HAP-1 (cell line): ENCODE results near the gene PRM2.
"Not testable (repeated sequence)": the region's sequence is repeated elsewhere in the genome, so short reads cannot be mapped to it uniquely, and the experiment has no call there.

ENCODE experiments used
- DNase-seq, 2 experiments: peaks; one replicate each; pipeline ENCODE4 v3.0.0-alpha.2; 2016 to 2020; ENCODE audit warnings: low spot score in 2 of 2
- H3K27me3 ChIP-seq: fragments of 250-450 bp; sonication (Bioruptor Pico); 2 replicates; pipeline ENCODE4 v1.5.1; 2020; ENCODE audit warnings: low read depth, mild to moderate bottlenecking, moderate library complexity
- H3K36me3 ChIP-seq: fragments of 250-450 bp; sonication (Bioruptor Pico); replicated peaks from 2 replicates; pipeline ENCODE4 v1.5.1; 2020; ENCODE audit warnings: mild to moderate bottlenecking
- H3K4me1 ChIP-seq: fragments of 250-450 bp; sonication (Bioruptor Pico); 2 replicates; pipeline ENCODE4 v1.5.1; 2020; ENCODE audit warnings: mild to moderate bottlenecking
- H3K4me3 ChIP-seq: fragments of 250-450 bp; sonication (Bioruptor Pico); 2 replicates; pipeline ENCODE4 v1.5.1; 2020; ENCODE audit warnings: mild to moderate bottlenecking, moderate library complexity
- H3K9me3 ChIP-seq: fragments of 250-450 bp; sonication (Bioruptor Pico); 2 replicates; pipeline ENCODE4 v1.5.1; 2020; ENCODE audit warnings: mild to moderate bottlenecking, moderate library complexity
- in situ Hi-C: fragments of 300-500 bp; cut with MboI; formaldehyde crosslinking; loops from 3 replicates; pipeline ENCODE4 v1.14.3; 2020; ENCODE audit warnings: low sequenced_read_pairs, inconsistent platforms, mixed read lengths

Gene PRM2

DNA sequence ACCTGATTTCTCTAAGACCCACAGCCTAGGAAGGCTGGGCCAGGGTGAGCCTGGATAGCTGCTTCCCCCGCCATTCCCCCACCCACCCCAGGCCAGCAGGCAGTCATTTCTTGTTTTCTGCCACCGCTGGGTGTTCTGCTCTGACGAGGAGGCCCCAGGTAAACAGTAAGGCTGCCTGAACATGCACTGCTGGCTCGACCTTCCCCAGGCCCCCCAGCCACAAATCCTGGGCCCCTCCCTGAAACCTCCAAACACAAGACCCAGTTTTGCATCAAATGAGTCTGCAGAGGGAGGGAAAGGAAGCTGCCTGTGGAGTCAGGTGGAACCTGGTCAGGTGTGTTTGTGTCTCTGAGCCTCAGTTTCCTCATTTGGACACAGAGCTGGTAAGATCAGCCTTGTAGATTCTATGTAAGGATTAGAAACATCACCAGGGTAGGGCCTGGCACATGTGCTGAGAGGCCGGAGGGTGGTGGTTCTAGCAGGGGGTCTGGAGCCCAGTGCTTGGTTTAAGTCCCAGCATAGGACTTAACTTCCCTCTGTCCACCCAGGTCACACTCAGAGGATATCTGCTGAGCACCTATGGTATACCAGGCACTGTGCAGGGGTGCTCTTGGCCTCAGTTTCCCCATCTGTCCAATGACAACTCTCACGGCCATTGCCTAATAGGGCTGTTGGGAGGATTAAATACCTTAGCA, 23.7 kb upstream of the PRM2 start:
- Histone ChIP-seq H3K4me1 (peaks cover 5% of the 10 kb centered on the region), H3K9me3 (no peaks in the 10 kb centered on the region)
- in situ Hi-C loops, result no loop called here

DNA sequence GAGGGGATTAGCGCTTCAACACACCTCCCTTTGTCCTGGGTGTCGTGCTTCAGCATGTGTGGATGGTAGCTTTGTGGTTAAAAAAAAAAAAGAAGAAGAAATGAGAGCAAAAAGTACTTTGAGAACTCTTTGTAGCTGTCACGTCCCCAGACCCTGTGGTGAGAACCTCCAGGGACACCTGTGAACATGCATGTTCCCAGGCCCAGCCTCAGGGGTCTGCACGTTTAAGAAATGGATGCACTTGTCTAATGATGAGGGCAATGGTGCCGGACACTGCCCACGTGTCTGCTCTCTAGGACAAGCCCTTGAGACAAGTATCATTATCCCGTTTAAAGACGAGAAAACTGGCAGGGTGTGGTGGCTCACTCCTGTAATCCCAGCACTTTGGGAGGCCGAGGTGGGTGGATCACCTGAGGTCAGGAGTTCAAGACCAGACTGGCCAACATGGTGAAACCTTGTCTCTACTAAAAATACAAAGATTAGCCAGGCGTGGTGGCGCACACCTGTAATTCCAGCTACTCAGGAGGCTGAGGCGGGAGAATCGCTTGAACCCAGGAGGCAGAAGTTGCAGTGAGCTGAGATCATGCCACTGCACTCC, 22.8 kb upstream of the PRM2 start:
- H3K4me1 ChIP-seq, in situ Hi-C loops, H3K9me3 ChIP-seq, H3K4me3 ChIP-seq, H3K36me3 ChIP-seq, H3K27me3 ChIP-seq: not testable (repeated sequence)
- peak in 1 of 2 experiments; percentile 36 for DNase-seq

More for the DNA sequence above, 23.7 kb upstream of the PRM2 start:
- no peaks in the 10 kb centered on the region for H3K36me3 ChIP-seq
- DNase-seq, result no peak
- H3K4me3 ChIP-seq, result no peak overlapping the region
- no peaks in the 10 kb centered on the region for H3K27me3 ChIP-seq

DNA sequence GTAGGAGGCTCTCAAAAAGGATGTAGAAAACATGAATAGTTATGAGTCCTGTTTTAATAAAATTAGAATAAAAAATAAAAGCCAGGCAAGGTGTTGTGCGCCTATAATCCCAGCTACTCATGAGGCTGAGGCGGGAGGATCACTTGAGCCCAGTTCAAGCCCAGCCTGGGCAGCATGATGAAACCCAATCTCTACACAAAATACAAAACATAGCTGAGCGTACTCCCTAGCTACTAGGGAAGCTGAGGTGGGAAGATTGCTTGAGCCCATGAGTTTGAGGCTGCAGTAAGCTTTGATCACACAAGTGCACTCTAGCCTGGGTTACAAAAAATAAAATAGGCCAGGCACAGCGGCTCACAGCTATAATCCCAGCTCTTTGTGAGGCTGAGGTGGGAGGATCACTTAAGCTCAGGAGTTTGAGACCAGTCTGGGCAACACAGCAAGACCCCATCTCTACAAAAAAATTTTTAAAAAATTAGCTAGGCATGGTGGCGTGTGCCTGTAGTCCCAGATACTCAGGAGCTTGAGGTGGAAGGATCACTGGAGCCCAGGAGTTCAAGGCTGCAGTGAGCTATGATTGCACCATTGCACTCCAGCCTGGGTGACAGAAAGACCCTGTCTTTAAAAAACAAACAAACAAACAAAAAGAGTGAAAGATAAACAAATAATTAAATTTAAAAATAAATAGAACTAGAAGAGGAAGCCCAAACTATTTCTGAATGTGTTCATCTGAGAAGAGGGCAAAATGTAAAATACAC, 22.0 kb upstream of the PRM2 start:
- in situ Hi-C loops, result no loop called here
- Histone ChIP-seq H3K4me3 (no peak overlapping the region), H3K9me3 (no peaks in the 10 kb centered on the region), H3K36me3 (no peaks in the 10 kb centered on the region), H3K4me1 (peaks cover 5% of the 10 kb centered on the region), H3K27me3 (no peaks in the 10 kb centered on the region)
- no peak for DNase-seq

DNA sequence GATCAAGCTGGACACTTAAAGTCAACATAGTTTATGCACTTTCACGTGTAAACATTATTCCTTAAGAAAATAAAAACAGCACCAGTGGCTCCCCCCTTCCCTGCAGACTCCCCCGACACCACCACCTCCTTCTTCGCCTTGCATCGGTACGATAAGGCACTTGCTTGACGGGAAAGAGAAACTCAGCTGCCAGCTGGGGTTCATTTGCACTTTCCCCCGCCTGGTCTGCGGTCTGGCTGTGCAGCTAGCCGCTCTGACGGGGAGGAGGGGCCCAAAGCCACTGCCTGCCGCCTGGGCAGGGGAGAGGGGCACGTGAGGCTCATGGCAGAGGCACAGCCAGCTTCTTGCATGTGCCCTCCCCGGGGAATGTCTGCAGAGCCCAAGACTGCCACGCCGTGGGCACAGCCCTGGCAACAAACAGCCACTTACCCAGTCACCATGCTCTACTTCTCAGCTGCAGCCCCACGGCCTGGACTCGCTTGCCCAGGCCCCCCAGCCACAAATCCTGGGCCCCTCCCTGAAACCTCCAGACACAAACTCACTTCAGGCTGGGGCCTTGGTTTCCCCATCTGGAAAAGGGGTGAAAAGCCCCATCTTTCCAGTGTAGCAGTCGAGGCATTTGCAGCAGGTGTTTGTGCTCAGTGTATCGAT, 21.3 kb upstream of the PRM2 start:
- Histone ChIP-seq H3K4me3 (no peak overlapping the region), H3K36me3 (no peaks in the 10 kb centered on the region), H3K4me1 (peaks cover 5% of the 10 kb centered on the region), H3K27me3 (no peaks in the 10 kb centered on the region), H3K9me3 (no peaks in the 10 kb centered on the region)
- in situ Hi-C loops, result no loop called here
- DNase-seq, result peak in 1 of 2 experiments; percentile 25

DNA sequence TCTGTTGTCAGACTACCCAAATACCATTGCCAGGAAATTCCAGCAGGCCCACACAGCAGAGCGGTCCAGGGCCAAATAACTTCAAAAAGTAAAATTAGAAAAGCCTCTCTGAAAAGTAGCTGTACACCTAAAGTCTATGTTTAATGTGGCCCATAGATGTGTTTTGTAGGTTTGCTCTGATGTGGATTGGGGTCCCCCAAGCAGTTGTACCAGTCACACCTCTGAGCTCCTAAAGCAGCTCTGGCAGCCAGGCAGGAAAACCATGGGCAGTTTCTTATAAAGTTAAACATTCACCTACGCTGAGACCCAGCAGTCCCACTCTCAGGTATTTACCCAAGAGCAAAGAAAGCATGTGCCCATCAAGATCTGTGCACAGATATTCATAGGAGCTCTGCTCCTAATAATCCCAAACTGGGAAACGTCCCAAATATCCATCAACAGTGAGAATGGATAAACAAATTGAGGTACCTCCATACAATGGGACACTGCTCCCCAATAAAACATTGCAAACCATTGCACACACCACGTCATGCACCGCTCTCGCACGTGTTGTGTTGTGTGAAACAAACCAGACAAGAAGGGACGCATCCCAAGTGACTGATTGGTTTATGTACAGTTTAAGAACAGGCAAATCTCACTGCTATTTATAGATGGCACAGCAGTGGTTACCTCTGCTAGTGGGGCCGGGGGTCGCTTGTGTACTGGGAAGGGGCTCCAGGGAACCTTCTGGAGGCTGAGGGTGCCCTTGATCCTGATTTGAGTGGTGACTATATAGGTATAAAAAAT, 20.6 kb upstream of the PRM2 start:
- H3K9me3 ChIP-seq, result no peaks in the 10 kb centered on the region
- H3K36me3 ChIP-seq, result no peaks in the 10 kb centered on the region
- no peaks in the 10 kb centered on the region for H3K27me3 ChIP-seq
- H3K4me3 ChIP-seq, result no peak overlapping the region
- DNase-seq, result no peak
- peaks cover 5% of the 10 kb centered on the region for H3K4me1 ChIP-seq
- in situ Hi-C loops, result no loop called here

DNA sequence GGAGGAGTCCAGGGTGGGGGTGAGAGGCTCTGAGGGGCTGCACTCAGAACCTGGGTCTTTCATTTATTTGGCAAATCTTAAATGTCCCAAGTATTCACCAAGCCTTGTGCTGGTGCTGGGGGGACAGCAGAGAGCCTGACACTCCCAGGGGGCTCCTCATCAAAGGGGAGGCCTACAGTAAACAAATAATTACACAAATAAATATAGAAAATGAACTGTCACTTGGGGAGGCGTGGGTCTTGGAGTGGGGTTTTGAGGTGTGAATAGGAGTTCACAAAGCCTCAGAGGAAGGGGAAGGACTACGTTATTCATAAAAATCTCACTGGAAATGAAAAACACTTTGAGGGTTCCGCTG, 20.0 kb upstream of the PRM2 start:
- Histone ChIP-seq H3K4me1 (peaks cover 5% of the 10 kb centered on the region), H3K9me3 (no peaks in the 10 kb centered on the region), H3K4me3 (no peak overlapping the region), H3K27me3 (no peaks in the 10 kb centered on the region), H3K36me3 (no peaks in the 10 kb centered on the region)
- no peak for DNase-seq
- in situ Hi-C loops, result no loop called here

DNA sequence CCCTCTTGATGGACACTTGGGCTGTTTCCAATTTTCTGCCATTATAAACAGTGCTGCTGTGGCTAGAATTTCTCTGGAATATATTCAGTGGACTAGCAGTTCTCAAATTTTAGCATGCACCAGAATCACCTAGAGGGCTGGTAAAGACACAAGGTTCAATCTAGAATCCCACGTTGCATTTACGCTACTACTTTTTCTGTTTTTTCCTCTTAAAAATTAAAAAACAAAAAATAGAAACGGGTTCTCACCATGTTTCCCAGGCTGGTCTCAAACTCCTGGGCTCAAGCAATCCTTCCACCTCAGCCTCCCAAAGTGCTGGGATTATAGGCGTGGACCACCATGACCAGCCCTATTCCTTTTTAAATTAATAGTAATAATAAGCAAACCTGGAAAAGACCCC, 19.4 kb upstream of the PRM2 start:
- no peaks in the 10 kb centered on the region for H3K27me3 ChIP-seq
- peaks cover 5% of the 10 kb centered on the region for H3K4me1 ChIP-seq
- H3K36me3 ChIP-seq, result no peaks in the 10 kb centered on the region
- in situ Hi-C loops, result no loop called here
- DNase-seq, result no peak
- no peak overlapping the region for H3K4me3 ChIP-seq
- H3K9me3 ChIP-seq, result no peaks in the 10 kb centered on the region

DNA sequence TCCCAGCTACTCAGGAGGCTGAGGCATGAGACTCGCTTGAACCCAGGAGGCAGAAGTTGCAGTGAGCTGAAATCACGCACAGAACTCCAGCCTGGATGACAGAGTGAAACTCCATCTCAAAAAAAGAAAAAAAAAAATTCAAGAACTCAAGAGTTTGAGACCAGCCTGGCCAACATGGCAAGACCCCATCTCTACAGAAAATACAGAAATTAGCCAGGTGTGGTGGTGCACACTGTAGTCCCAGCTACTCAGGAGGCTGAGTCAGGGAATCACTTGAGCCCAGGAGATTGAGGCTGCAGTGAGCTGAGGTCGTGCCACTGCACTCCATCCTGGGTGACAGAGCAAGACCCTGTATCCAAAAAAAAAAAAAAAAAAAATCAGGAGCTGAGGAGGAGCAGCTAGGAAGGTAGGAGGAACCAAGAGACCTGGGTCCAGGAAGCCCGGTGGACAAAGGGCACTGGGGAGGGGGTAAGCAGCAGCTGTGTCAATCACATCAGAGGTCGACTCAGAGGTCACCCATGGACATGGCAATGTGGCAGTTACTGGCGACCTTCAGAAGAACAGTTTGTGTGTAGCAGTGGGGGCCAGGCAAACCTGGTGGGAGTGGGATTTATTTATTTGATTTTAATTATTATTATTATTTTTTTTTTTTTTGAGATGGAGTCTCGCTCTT, 15.9 kb upstream of the PRM2 start:
- H3K36me3 ChIP-seq, result no peaks in the 10 kb centered on the region
- H3K9me3 ChIP-seq, result no peaks in the 10 kb centered on the region
- DNase-seq, result no peak
- no peak overlapping the region for H3K4me3 ChIP-seq
- no peaks in the 10 kb centered on the region for H3K4me1 ChIP-seq
- H3K27me3 ChIP-seq, result no peaks in the 10 kb centered on the region
- in situ Hi-C loops, result no loop called here

DNA sequence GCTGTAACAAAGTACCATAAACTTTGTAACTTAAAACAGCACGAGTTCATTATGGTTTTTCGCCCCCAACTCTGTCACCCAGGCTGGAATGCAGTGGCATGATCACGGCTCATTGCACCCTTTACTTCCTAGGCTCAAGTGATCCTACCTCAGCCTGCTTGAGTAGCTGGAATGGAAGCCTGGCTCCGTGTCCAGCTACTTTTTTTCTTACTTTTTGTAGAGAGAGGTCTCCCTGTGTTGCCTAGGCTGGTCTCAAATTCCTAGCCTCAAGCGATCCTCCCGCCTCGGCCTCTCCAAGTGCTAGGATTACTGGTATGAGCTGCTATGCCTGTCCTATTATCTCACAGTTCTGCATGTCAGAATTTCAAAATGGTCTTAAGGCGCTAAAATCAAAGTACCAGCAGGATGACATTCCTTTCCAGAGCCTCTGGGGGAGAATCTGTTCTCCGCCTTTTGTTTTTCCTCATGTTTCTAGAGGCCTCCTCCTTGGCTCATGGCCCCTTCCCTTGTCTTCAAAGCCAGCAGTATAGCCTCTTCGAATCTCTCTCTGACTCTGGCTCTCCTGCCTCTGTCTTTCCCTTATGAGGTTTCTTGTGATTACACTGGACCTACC, 14.9 kb upstream of the PRM2 start:
- Histone ChIP-seq H3K4me3 (no peak overlapping the region), H3K9me3 (no peaks in the 10 kb centered on the region), H3K36me3 (no peaks in the 10 kb centered on the region), H3K4me1 (no peaks in the 10 kb centered on the region), H3K27me3 (no peaks in the 10 kb centered on the region)
- DNase-seq, result no peak
- in situ Hi-C loops, result no loop called here

DNA sequence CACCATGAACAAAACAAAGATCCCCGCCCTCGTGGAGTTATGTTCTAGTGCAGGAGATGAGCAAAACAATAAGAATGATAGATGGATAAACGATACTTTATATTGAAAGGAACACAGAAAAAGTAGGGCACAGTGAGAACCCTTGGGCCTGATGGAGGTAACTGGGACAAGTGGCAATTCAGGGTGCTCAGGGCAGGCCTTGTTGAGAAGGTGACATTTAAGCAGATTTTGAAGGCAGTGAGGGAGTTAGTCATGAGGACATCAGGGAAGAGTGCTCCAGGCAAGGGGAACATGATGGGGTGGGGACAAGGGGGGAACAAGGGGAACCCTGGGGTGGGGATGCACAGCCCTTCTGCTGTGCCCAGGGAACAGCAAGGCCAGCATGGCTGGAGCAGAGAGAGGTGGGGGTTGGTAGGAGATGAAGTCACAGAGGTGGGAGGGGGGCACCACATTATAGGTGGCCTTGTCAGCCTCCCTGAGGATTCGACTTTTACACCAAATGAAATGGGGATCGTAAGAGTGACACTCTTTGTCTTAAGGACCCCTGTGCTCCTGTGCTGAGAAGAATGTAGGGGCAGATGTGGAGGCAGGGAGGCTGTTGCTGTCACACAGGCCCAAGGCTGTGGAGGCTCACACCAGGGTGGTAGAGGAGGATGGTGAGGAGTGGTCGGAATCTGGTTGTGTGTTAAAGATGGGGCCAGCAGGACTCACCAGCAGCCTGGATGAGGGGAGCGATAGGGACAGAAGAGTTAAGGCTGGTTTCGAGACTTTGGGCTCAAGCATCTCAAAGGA, 14.0 kb upstream of the PRM2 start:
- DNase-seq, result no peak
- Histone ChIP-seq H3K9me3 (no peaks in the 10 kb centered on the region), H3K36me3 (no peaks in the 10 kb centered on the region), H3K4me1 (no peaks in the 10 kb centered on the region), H3K4me3 (no peak overlapping the region), H3K27me3 (peaks cover 4% of the 10 kb centered on the region; the same call in 1 of the 2 replicates)
- in situ Hi-C loops, result no loop called here

DNA sequence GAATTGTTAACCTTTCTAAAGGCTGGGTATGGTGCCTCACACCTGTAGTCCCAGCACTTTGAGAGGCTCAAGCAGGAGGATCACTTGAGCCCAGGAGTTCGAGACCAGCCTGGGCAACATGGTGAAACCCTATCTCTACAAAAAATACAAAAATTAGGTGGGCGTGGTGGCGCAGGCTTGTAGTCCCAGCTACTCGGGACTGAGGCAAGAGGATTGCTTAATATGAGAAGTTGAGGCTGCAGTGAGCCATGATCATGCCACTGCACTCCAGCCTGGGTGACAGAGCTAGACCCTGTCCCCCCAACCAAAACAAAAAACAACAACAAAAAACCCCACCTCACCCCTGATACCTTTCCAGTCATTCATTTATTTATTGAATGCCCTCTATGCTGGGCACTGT, 13.4 kb upstream of the PRM2 start:
- H3K36me3 ChIP-seq, in situ Hi-C loops, H3K4me1 ChIP-seq, DNase-seq, H3K27me3 ChIP-seq, H3K9me3 ChIP-seq, H3K4me3 ChIP-seq: not testable (repeated sequence)

DNA sequence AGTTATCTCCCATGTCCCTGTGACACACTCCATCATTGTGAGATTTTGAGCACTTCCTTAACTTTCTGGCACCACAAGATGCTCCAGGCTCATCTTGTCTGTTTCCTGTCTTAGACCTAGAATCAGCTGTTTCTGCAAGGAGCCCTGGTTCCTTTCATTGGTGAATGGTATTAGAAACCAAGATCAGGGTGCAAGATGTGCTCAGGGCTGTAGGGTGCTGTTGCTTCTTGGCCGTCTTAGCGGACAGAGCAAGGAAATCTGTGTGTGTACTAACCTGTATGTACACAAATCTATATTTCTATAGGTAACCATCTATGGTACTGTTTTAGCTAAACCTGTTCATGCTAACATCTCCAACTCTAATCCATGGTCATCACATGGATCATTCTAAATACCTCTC, 12.9 kb upstream of the PRM2 start:
- Histone ChIP-seq H3K27me3 (peaks cover 4% of the 10 kb centered on the region; the same call in 1 of the 2 replicates), H3K9me3 (no peaks in the 10 kb centered on the region), H3K4me1 (no peaks in the 10 kb centered on the region), H3K36me3 (no peaks in the 10 kb centered on the region), H3K4me3 (no peak overlapping the region)
- in situ Hi-C loops, result no loop called here
- no peak for DNase-seq
